Smooth muscle cell (in vitro differentiated cells): Measurements from ENCODE around the gene RTL10. TPM values are rescaled to one million over a fixed set of nuclear protein-coding genes. Genes with fewer than 3 reads are reported as not detected.
"Not testable (repeated sequence)": the region's sequence is repeated elsewhere in the genome, so short reads cannot be mapped to it uniquely, and the experiment has no call there.

ENCODE experiments used
- DNase-seq: peaks from one replicate; lab custom pipeline; 2025; ENCODE audit not compliant: unreplicated experiment; lab: John Stamatoyannopoulos, UW
- H2AFZ ChIP-seq: fragments of 200-600 bp; sonication (generic); 2 replicates; pipeline ENCODE4 v1.6.0; 2016; ENCODE audit warnings: antibody characterized with exemption, low read depth, mild to moderate bottlenecking
- H3F3A ChIP-seq: fragments of 200-600 bp; sonication (generic); 2 replicates; pipeline ENCODE4 v1.6.0; 2017; ENCODE audit warnings: antibody characterized with exemption, low read depth
- H3K27ac ChIP-seq: fragments of 200-600 bp; sonication (generic); 2 replicates; pipeline ENCODE4 v1.5.1; 2016; ENCODE audit warnings: low read depth, mild to moderate bottlenecking
- H3K27me3 ChIP-seq: fragments of 200-600 bp; sonication (generic); 2 replicates; pipeline ENCODE4 v1.6.1; 2016; ENCODE audit warnings: low read depth, mild to moderate bottlenecking
- H3K36me3 ChIP-seq: fragments of 200-600 bp; sonication (generic); 2 replicates; pipeline ENCODE4 v1.5.1; 2016; ENCODE audit warnings: low read depth
- H3K4me1 ChIP-seq: fragments of 200-600 bp; sonication (generic); 2 replicates; pipeline ENCODE4 v1.5.1; 2016; ENCODE audit warnings: low read depth
- H3K4me2 ChIP-seq: fragments of 200-600 bp; sonication (generic); 2 replicates; pipeline ENCODE4 v1.6.0; 2016; ENCODE audit warnings: mild to moderate bottlenecking
- H3K4me3 ChIP-seq: fragments of 200-600 bp; sonication (generic); 2 replicates; pipeline ENCODE4 v1.5.1; 2016; ENCODE audit warnings: mild to moderate bottlenecking
- H3K79me2 ChIP-seq: fragments of 200-600 bp; sonication (generic); 2 replicates; pipeline ENCODE4 v1.6.0; 2016; ENCODE audit warnings: low read depth, mild to moderate bottlenecking
- H3K9ac ChIP-seq: fragments of 200-600 bp; sonication (generic); 2 replicates; pipeline ENCODE4 v1.6.0; 2016; ENCODE audit warnings: low read depth
- H3K9me3 ChIP-seq: fragments of 200-600 bp; sonication (generic); replicated peaks from 2 replicates; pipeline ENCODE4 v1.5.1; 2016; ENCODE audit warnings: low read depth
- H4K20me1 ChIP-seq: fragments of 200-600 bp; sonication (generic); 2 replicates; pipeline ENCODE4 v1.6.0; 2016; ENCODE audit warnings: low read depth
- WGBS: methylation state at CpG from one replicate; pipeline ENCODE4 v1.1.7; 2016; ENCODE audit warnings: low lambda C conversion rate; 5-methylcytosine and 5-hydroxymethylcytosine counted together
- polyA plus RNA-seq: library from polyadenylated mRNA; unstranded; fragments of >200 nt; fragmentation: Nextera tagmentation; extraction: Ambion mirVana; gene quantifications from 2 replicates; pipeline ENCODE4 v1.2.1, GENCODE V29; 2016
- total RNA-seq: library from RNA; depleted of rRNA; stranded (reverse); fragments of >200 nt; gene quantifications from 2 replicates; pipeline ENCODE4 v1.2.3, GENCODE V29; 2014
- TF ChIP-seq, protein P1 (sequence below): fragments of 200-600 bp; sonication (generic); IDR thresholded peaks from 2 replicates; pipeline ENCODE4 v1.5.1; 2017; ENCODE audit warnings: borderline replicate concordance, mild to moderate bottlenecking, antibody characterized with exemption; ENCODE audit not compliant: insufficient read depth, poor library complexity, severe bottlenecking

RTL10 gene
- total and polyA plus RNA-seq, 2 experiments from 2014 or later = 3.8 to 7.5 TPM

DNA sequence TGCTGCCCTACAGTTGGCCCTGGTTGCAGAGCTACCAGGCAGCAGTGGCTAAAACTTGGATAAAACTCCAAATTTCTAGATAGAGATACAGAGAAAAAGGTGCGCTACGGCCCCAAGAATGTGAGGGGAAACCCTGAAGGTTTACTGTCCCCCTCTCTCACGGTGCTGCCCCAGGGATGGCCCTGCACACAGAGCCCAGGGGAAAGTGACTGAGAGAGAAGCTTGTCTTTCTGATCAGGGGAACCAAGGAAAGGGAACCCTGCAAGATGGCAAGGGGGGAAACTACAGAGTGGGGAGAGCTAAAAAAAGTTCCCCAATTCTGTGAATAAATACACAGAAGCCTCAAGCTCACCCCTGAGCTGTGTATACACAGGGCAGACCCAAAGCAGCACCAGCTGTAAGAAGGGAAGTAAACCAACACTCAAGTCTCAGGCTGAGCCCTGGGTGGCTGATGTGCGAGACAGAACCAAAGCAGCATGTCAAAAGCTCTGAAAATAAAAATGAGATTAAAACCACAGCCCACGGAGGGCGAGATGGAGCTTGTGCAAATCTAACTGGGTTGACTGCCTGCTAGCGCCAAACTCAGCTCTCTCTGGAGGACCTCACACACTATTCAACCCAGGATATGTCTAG is 22.1 kb downstream of the RTL10 start:
- H3K4me3 ChIP-seq = no peak overlapping the region
- peaks cover 7% of the 10 kb centered on the region for H4K20me1 ChIP-seq
- no peaks in the 10 kb centered on the region for H3K27me3 ChIP-seq
- H3K27ac ChIP-seq = no peak overlapping the region
- TF ChIP-seq, protein P1, sequence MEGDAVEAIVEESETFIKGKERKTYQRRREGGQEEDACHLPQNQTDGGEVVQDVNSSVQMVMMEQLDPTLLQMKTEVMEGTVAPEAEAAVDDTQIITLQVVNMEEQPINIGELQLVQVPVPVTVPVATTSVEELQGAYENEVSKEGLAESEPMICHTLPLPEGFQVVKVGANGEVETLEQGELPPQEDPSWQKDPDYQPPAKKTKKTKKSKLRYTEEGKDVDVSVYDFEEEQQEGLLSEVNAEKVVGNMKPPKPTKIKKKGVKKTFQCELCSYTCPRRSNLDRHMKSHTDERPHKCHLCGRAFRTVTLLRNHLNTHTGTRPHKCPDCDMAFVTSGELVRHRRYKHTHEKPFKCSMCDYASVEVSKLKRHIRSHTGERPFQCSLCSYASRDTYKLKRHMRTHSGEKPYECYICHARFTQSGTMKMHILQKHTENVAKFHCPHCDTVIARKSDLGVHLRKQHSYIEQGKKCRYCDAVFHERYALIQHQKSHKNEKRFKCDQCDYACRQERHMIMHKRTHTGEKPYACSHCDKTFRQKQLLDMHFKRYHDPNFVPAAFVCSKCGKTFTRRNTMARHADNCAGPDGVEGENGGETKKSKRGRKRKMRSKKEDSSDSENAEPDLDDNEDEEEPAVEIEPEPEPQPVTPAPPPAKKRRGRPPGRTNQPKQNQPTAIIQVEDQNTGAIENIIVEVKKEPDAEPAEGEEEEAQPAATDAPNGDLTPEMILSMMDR = no peak
- 92% methylated on average over 7 of the region's 7 CpGs for WGBS
- H3K9me3 ChIP-seq = no peaks in the 10 kb centered on the region
- H3K4me1 ChIP-seq = no peaks in the 10 kb centered on the region
- H3K9ac ChIP-seq = no peak overlapping the region
- no peaks in the 10 kb centered on the region for H3K36me3 ChIP-seq
- DNase-seq = no peak
- H2AFZ ChIP-seq = no peak overlapping the region
- H3K79me2 ChIP-seq = no peaks in the 10 kb centered on the region
- H3F3A ChIP-seq = no peaks in the 10 kb centered on the region
- no peak overlapping the region for H3K4me2 ChIP-seq

DNA sequence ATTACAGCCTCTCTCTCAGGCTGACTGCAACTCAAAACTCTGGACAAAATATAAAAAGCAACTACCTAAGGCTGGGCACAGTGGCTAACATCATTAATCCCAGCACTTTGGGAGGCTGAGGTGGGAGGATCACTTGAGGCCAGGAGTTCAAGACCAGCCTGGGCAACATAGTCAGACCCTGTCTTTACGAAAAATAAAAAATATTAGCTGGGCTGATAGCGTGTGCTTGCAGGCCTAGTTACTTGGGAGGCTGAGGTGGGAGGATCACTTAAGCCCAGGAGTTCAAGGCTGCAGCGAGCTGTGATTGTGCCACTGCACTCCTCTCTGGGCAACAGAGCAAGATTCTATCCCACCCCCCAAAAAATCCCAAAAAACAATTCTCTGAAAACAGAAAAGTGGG is 22.7 kb downstream of the RTL10 start:
- not testable (repeated sequence) for H3K9ac ChIP-seq, H3F3A ChIP-seq, H3K27ac ChIP-seq, H3K27me3 ChIP-seq, H3K9me3 ChIP-seq, H3K4me1 ChIP-seq, H2AFZ ChIP-seq, H3K4me2 ChIP-seq, H3K4me3 ChIP-seq, H3K79me2 ChIP-seq, H4K20me1 ChIP-seq, DNase-seq, H3K36me3 ChIP-seq
- WGBS = 99% methylated on average over 3 of the region's 3 CpGs

DNA sequence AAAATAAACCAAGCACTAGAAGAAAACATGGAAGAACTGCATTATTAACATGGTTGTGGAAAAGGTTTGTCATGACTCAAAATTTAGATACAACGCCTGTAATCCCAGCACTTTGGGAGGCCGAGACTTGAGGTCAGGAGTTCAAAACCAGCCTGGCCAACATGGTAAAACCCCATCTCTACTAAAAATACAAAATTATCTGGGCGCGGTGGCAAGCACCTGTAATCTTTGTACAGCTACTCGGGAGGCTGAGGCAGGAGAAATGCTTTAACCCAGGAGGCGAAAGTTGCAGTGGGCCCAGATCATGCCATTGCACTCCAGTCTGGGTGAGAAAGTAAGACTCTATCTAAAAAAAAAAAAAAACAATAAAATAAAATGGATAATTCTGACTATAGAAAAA is 23.7 kb downstream of the RTL10 start:
- DNase-seq = no peak
- Histone ChIP-seq H3K9ac (no peak overlapping the region), H3K4me3 (no peak overlapping the region), H3K36me3 (no peaks in the 10 kb centered on the region), H2AFZ (no peak overlapping the region), H3K27me3 (no peaks in the 10 kb centered on the region), H3K4me2 (no peak overlapping the region), H3K79me2 (no peaks in the 10 kb centered on the region), H4K20me1 (peaks cover 7% of the 10 kb centered on the region), H3K4me1 (no peaks in the 10 kb centered on the region), H3K9me3 (no peaks in the 10 kb centered on the region), H3F3A (no peaks in the 10 kb centered on the region), H3K27ac (no peak overlapping the region)
- WGBS = 96% methylated on average over 6 of the region's 6 CpGs
- TF ChIP-seq, protein P1 = no peak

DNA sequence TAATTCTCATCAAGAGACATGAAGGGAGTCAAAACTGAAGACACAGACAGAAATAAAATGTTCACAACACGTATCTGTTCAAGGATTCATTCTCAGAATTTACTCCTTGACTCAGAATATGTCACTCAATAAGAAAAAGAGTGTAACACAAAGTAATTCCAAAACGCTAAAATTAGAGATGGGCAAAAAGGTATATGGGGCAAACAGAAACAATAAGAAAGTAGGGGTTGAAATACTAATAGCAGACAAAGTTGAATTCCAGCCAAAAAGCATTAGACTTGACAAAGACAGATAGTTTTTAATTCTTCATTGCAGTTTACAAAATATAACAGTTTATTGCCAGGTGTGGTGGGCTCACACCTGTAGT is 26.7 kb downstream of the RTL10 start:
- H3K27ac ChIP-seq = no peak overlapping the region
- no peak overlapping the region for H2AFZ ChIP-seq
- no peaks in the 10 kb centered on the region for H3F3A ChIP-seq
- H4K20me1 ChIP-seq = peaks cover 20% of the 10 kb centered on the region
- no peaks in the 10 kb centered on the region for H3K4me1 ChIP-seq
- no peaks in the 10 kb centered on the region for H3K79me2 ChIP-seq
- no peaks in the 10 kb centered on the region for H3K36me3 ChIP-seq
- TF ChIP-seq, protein P1 = no peak
- no peak overlapping the region for H3K4me2 ChIP-seq
- H3K9ac ChIP-seq = no peak overlapping the region
- no peaks in the 10 kb centered on the region for H3K27me3 ChIP-seq
- no peak overlapping the region for H3K4me3 ChIP-seq
- no peak for DNase-seq
- H3K9me3 ChIP-seq = no peaks in the 10 kb centered on the region
- 93% methylated on average over 2 of the region's 2 CpGs for WGBS
